HG02870 (cell line): ENCODE measurements around the gene LIMK1.

Source experiments
- ATAC-seq: cut with Tn5 transposase; IDR thresholded peaks from one replicate; pipeline ENCODE4 v1.9.1; 2021; ENCODE audit warnings: mild to moderate bottlenecking, moderate library complexity; ENCODE audit not compliant: unreplicated experiment

The LIMK1 gene

GRCh38 chr7:74082770-74083116, 861 bp upstream of the LIMK1 start:
- no peak for ATAC-seq

DNA sequence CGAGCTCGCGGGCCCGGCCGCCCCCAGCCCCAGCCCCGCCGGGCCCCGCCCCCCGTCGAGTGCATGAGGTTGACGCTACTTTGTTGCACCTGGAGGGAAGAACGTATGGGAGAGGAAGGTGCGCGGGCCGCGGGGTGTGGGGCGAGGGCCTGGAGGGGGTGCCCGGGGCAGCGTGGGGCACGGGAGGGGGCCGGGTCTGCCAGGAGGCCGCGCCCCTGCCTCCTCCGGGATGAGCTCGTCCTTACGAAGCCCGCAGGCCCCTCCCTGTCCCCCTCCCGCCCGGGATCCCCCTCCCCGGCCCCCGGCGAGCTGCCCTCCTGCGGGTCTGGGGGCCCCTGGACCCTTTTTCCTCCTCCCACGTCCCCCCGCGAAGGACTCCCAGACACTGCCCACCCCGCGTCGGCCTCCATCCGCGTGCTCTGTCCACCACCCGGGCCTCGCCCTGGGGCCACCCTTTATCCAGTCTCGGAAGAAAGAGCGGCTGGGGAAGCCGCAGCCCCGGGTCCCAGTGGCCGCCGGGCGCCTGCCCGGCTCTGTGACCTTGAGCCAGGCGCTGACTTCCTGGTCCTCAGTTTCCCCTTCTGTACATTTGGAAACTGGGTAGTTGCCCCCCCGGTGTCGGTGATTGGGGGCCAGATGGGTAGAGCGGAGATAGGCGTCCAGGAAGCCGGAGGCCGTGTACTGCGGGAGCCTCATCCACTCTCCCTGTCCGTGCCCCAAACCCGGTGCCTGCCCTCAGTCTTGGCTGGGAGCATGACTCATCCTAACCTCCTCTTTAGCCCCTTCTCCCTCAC, 521 bp downstream of the LIMK1 start:
- peak; percentile 40 for ATAC-seq

DNA sequence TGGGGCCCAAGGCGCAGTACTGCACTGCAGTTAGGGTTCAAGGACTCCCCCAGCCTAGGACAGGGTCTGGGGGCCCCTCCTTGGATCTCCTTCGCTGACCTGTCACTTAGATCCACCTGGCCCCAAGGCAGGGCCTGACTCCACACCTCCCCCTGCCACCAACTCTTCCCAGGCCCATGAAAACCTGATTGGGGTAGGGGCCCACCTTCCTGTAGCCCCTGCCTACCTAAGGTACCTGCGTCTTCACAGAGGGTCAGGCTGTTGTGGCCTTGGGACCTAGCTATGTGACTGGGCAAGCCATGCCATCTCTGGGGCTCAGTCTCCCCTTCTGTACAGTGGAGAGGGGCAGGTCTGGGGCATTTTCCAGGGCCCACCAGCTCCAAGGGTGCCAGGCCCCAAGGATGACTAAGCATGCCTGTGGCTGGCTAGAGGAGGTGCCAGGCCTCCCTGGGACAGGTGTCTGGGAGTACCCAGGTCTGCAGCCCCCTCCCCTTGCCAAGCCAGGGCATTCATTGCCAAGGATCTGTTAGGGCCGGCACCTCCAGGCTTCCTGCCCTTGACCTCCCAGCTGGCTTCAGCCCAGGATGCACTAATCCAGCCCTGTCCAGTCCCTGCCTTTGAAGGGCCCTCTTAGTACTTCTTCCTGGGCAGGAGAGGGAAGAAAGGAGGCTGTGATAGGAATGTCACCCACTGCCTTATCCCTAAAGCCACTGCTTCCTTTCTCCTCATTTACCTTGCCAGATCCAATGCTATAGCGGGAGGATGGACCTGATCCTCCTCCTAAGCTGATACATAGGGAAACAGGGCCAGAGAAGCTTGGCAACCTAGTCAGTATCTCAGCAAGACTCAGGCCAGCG, 1.3 kb downstream of the LIMK1 start:
- ATAC-seq = no peak

GRCh38 chr7:74087791-74088453, 4.3 kb downstream of the LIMK1 start:
- no peak for ATAC-seq

- ATAC-seq = no peak
These were observed 8.8 kb downstream of the LIMK1 start for GRCh38 chr7:74092321-74092963.

GRCh38 chr7:74092964-74093471, 9.4 kb downstream of the LIMK1 start:
- ATAC-seq = peak; percentile 48

- peak; percentile 10 for ATAC-seq
These were observed 10.1 kb downstream of the LIMK1 start for GRCh38 chr7:74093671-74094223.

GRCh38 chr7:74094224-74095101, 10.9 kb downstream of the LIMK1 start:
- ATAC-seq = peak; percentile 42

GRCh38 chr7:74095135-74095534, 11.5 kb downstream of the LIMK1 start:
- no peak for ATAC-seq

- no peak for ATAC-seq
These were observed 14.5 kb downstream of the LIMK1 start for GRCh38 chr7:74097937-74098614.

DNA sequence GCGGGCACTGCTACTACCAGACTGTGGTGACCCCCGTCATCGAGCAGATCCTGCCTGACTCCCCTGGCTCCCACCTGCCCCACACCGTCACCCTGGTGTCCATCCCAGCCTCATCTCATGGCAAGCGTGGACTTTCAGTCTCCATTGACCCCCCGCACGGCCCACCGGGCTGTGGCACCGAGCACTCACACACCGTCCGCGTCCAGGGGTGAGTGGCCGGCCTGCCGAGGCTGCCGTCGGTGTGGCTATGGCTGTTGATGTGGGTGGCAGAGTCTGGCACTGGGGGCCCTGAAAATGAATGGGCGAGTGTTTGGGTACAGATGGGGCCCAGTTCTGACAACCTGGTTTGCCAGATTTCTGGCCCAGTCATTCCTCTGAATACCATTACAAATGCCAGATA, 15.4 kb downstream of the LIMK1 start:
- ATAC-seq = no peak

- peak; percentile 88 for ATAC-seq
These were observed 17.6 kb downstream of the LIMK1 start for GRCh38 chr7:74101061-74101681.

GRCh38 chr7:74103219-74103772, 19.7 kb downstream of the LIMK1 start:
- ATAC-seq = no peak

GRCh38 chr7:74104702-74105101, 21.1 kb downstream of the LIMK1 start:
- ATAC-seq = no peak

DNA sequence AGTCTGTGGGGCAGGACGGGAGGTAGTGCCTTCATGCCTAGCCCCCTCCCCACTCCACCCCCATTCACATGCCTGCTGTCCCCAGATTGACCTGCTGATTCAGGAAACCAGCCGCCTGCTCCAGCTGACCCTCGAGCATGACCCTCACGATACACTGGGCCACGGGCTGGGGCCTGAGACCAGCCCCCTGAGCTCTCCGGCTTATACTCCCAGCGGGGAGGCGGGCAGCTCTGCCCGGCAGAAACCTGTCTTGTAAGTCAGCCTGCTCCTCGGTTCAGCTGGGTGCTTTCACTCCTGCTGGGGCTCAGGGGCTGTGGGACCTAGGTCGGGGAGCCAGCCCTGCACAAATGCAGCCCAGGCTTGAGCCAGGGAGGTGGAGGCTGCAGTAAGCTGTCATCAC, 22.4 kb downstream of the LIMK1 start:
- no peak for ATAC-seq

DNA sequence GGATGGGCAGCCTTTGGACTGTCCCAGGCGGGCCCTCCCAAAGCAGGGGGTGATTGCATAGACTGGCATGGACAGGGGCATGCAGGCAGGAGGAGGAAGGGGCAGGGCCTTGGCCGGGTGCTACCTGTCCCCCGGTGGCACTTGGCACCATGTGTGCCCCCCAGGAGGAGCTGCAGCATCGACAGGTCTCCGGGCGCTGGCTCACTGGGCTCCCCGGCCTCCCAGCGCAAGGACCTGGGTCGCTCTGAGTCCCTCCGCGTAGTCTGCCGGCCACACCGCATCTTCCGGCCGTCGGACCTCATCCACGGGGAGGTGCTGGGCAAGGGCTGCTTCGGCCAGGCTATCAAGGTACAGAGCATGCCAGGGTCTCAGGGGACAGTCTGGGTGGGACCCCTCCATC, 23.2 kb downstream of the LIMK1 start:
- ATAC-seq = no peak

- no peak for ATAC-seq
These were observed 31.7 kb downstream of the LIMK1 start for GRCh38 chr7:74115326-74115725.

- no peak for ATAC-seq
These were observed 32.8 kb downstream of the LIMK1 start for GRCh38 chr7:74116356-74116755.
